Activated CD4-positive, alpha-beta memory T cell treated with anti-CD3 and anti-CD28 coated beads, Interleukin-2, amount 10 ng/mL, durations not matched to agents 7 days and 5 days (primary cell): Measurements from ENCODE around the gene SART1. TPM values are rescaled to one million over a fixed set of nuclear protein-coding genes. Genes with fewer than 3 reads are reported as not detected.
"Not testable (repeated sequence)": the region's sequence is repeated elsewhere in the genome, so short reads cannot be mapped to it uniquely, and the experiment has no call there.

Experiments
- CTCF ChIA-PET: fragments of 350-600 bp; sonication (Branson Sonifier 250); formaldehyde crosslinking; loops from one replicate; lab custom pipeline; 2021; ENCODE audit warnings: antibody characterized with exemption, inconsistent platforms; lab: Charles Lee
- POLR2A ChIA-PET: fragments of 350-600 bp; sonication (Branson Sonifier 250); formaldehyde crosslinking; loops from one replicate; lab custom pipeline; 2021; ENCODE audit warnings: antibody characterized with exemption; lab: Charles Lee
- DNase-seq: peaks from one replicate; pipeline ENCODE4 v3.0.0-alpha.2; 2020
- H3K27ac Mint-ChIP-seq: one replicate; pipeline ENCODE4 v1.8.0; 2021; ENCODE audit warnings: mild to moderate bottlenecking, mixed read lengths
- H3K27me3 Mint-ChIP-seq: one replicate; pipeline ENCODE4 v1.8.0; 2021; ENCODE audit warnings: mixed read lengths
- H3K36me3 Mint-ChIP-seq: one replicate; pipeline ENCODE4 v1.8.0; 2021; ENCODE audit warnings: low read depth, mixed read lengths
- H3K4me1 Mint-ChIP-seq: one replicate; pipeline ENCODE4 v1.8.0; 2021; ENCODE audit warnings: mixed read lengths
- H3K4me3 Mint-ChIP-seq: one replicate; pipeline ENCODE4 v1.8.0; 2021; ENCODE audit warnings: mild to moderate bottlenecking, mixed read lengths
- H3K9me3 Mint-ChIP-seq: one replicate; pipeline ENCODE4 v1.8.0; 2021; ENCODE audit warnings: mixed read lengths
- total RNA-seq, 2 experiments: library from RNA; stranded (reverse); gene quantifications; one replicate each; pipeline ENCODE4 v1.2.3, GENCODE V29; 2021

Gene SART1
- total RNA-seq, 2 experiments from 2014 or later, result 59.5 to 61.5 TPM

- CTCF ChIA-PET, result interaction anchor here (0.9 to 1.9 kb wide), 2 partner anchors 15 to 53 kb away, joined by 3 to 7 read pairs; no protein-coding TSS in a partner anchor
- DNase-seq, result no peak
- H3K36me3 Mint-ChIP-seq, result no peaks in the 10 kb centered on the region
- no peak overlapping the region for H3K4me3 Mint-ChIP-seq
- POLR2A ChIA-PET, result interaction anchor here (0.9 to 1.9 kb wide), 4 partner anchors 9 to 47 kb away, joined by 4 to 6 read pairs (median 4); no protein-coding TSS in a partner anchor
- peaks cover 8% of the 10 kb centered on the region for H3K4me1 Mint-ChIP-seq
- peaks cover 11% of the 10 kb centered on the region for H3K27me3 Mint-ChIP-seq
- no peaks in the 10 kb centered on the region for H3K9me3 Mint-ChIP-seq
- no peak overlapping the region for H3K27ac Mint-ChIP-seq
These were observed 23.8 kb upstream of the SART1 start for GRCh38 chr11:65937766-65938165.

- Mint-ChIP-seq H3K27ac (no peak overlapping the region), H3K27me3 (peaks cover 8% of the 10 kb centered on the region)
These were observed 19.7 kb upstream of the SART1 start for GRCh38 chr11:65941720-65942310.

DNA sequence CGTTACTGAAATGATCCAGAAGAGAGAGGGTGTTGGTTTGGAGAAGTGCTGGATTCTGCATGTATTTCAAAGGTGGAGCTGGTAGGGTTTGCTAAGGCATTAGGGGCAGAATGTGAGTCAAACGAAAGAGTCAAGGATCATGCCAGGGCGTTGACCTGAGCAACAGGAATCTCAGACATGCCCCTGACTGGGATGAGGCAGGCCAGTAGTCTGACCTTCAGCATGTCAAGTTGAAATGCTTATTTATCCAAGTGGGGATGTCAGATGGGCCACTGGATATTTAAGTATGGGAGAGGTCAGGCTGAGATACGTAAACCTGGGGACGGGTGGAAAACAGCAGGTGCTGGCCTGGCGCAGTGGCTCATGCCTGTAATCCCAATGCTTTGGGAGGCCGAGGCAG lies 19.0 kb upstream of the SART1 start:
- Mint-ChIP-seq H3K4me1 (peaks cover 8% of the 10 kb centered on the region), H3K36me3 (no peaks in the 10 kb centered on the region), H3K9me3 (no peaks in the 10 kb centered on the region), H3K27me3 (peaks cover 4% of the 10 kb centered on the region), H3K27ac (no peak overlapping the region), H3K4me3 (no peak overlapping the region)
- ChIA-PET POLR2A (no interaction called here), CTCF (interaction anchor here (1.2 kb wide), 1 partner anchor 15 kb away, joined by 3 read pairs; no protein-coding TSS in a partner anchor)
- DNase-seq, result no peak

More at GRCh38 chr11:65941720-65942310, 19.7 kb upstream of the SART1 start:
- no peak overlapping the region for H3K4me3 Mint-ChIP-seq
- H3K36me3 Mint-ChIP-seq, result no peaks in the 10 kb centered on the region
- no peak for DNase-seq
- CTCF ChIA-PET, result no interaction called here
- no peaks in the 10 kb centered on the region for H3K9me3 Mint-ChIP-seq
- H3K4me1 Mint-ChIP-seq, result peaks cover 8% of the 10 kb centered on the region
- POLR2A ChIA-PET, result no interaction called here

DNA sequence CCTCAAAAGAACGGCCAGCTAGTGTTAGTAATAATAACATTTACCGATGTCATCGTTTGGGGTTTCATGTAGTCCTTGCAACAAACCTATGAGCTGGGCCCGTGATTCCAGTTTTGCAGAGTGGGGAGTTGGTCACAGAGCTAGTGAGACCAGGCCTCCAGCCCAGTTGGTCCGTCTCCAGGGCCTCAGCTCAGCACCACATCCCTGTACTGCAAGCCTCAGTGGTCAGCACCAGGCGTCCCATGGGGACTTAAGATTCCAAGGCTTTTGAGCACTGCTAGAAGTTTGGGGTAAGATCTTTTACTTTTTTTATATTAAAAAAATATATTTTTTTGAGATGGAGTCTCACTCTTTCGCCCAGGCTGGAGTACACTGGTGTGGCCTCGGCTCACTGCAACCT lies 17.3 kb upstream of the SART1 start:
- Mint-ChIP-seq H3K27me3 (peaks cover 6% of the 10 kb centered on the region), H3K4me3 (no peak overlapping the region), H3K27ac (no peak overlapping the region), H3K4me1 (peaks cover 8% of the 10 kb centered on the region), H3K9me3 (no peaks in the 10 kb centered on the region), H3K36me3 (no peaks in the 10 kb centered on the region)
- no peak for DNase-seq
- ChIA-PET POLR2A (no interaction called here), CTCF (no interaction called here)

- ChIA-PET POLR2A (no interaction called here), CTCF (no interaction called here)
These were observed 16.8 kb upstream of the SART1 start for GRCh38 chr11:65944767-65945166.

GRCh38 chr11:65945430-65945911 lies 16.1 kb upstream of the SART1 start, which contains the start of gene TSGA10IP:
TSS of gene TSGA10IP (plus strand) at chr11:65945480. CDS start at chr11:65945676, 196 bp downstream.
- DNase-seq, result no peak
- H3K36me3 Mint-ChIP-seq, result no peaks in the 10 kb centered on the region
- no peak within 1 kb of the TSS for H3K4me3 Mint-ChIP-seq
- POLR2A ChIA-PET, result interaction anchor here (1.2 kb wide), 1 partner anchor 15 kb away, joined by 3 read pairs; no protein-coding TSS in a partner anchor
- H3K9me3 Mint-ChIP-seq, result no peaks in the 10 kb centered on the region
- peaks cover 8% of the 10 kb centered on the region for H3K4me1 Mint-ChIP-seq
- H3K27me3 Mint-ChIP-seq, result peaks cover 4% of the 10 kb centered on the region
- H3K27ac Mint-ChIP-seq, result no peak within 1 kb of the TSS
- CTCF ChIA-PET, result no interaction called here

More at GRCh38 chr11:65944767-65945166, 16.8 kb upstream of the SART1 start:
- DNase-seq, result no peak
- no peak overlapping the region for H3K27ac Mint-ChIP-seq
- H3K4me3 Mint-ChIP-seq, result no peak overlapping the region
- peaks cover 6% of the 10 kb centered on the region for H3K27me3 Mint-ChIP-seq
- peaks cover 8% of the 10 kb centered on the region for H3K4me1 Mint-ChIP-seq
- no peaks in the 10 kb centered on the region for H3K9me3 Mint-ChIP-seq
- no peaks in the 10 kb centered on the region for H3K36me3 Mint-ChIP-seq

GRCh38 chr11:65945941-65946558 lies 15.5 kb upstream of the SART1 start:
- Mint-ChIP-seq H3K36me3 (no peaks in the 10 kb centered on the region), H3K27me3 (peaks cover 4% of the 10 kb centered on the region), H3K4me3 (no peak overlapping the region), H3K27ac (no peak overlapping the region), H3K9me3 (no peaks in the 10 kb centered on the region), H3K4me1 (peaks cover 7% of the 10 kb centered on the region)
- no peak for DNase-seq
- ChIA-PET POLR2A (interaction anchor here (1.2 kb wide), 1 partner anchor 16 kb away, joined by 3 read pairs; no protein-coding TSS in a partner anchor), CTCF (no interaction called here)

- Mint-ChIP-seq H3K4me3 (no peak overlapping the region), H3K4me1 (peaks cover under 1% of the 10 kb centered on the region), H3K36me3 (no peaks in the 10 kb centered on the region), H3K9me3 (no peaks in the 10 kb centered on the region), H3K27ac (no peak overlapping the region), H3K27me3 (peaks cover 4% of the 10 kb centered on the region)
- POLR2A ChIA-PET, result interaction anchor here (1.2 kb wide), 1 partner anchor 16 kb away, joined by 3 read pairs; no protein-coding TSS in a partner anchor
- DNase-seq, result no peak
- CTCF ChIA-PET, result no interaction called here
These were observed 14.9 kb upstream of the SART1 start for GRCh38 chr11:65946655-65947054.

DNA sequence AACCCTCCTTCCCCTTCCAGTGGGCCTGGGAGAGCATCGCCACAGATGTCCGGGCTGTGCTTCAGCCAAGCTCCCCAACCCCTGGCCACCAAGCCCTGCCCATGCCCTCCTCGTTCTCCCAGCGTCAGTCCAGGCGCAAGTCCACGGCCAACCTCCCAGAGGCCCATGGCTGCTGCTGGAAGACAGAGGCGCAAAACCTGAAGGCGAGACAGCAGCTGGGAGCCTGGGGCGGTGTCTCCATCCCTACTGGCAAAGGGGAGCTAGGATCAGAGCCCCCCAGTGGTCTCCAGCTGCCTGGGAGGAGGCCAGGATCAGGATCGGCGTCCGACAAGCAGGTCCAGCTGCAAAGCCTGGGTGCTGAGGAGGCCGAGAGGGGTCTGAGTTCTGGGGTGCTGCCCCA lies 14.4 kb upstream of the SART1 start:
- no peak overlapping the region for H3K27ac Mint-ChIP-seq

DNA sequence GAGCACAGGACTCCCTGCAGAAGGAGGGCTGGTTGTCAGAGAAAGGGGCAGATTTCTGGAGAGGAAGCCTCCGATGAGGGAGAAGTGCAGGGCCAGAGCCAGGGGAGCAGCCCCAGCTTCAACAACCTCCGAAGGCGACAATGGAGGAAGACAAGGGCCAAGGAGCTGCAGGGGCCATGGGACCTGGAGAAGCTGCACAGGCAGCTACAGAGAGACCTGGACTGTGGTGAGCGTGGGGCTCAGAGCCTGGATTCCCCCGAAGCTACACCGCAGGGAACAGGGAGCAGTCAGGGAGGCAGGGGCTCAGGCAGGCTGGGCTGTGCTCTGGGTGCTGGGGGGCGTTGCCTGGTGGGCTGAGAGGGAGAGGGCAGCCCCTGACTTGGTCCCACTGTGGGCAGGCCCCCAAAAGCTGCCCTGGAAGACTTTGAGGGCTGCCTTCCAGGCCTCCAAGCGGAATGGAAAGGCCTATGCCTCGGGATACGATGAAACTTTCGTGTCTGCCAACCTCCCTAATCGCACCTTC lies 13.9 kb upstream of the SART1 start:
- Mint-ChIP-seq H3K4me3 (no peak overlapping the region), H3K27ac (no peak overlapping the region), H3K9me3 (no peaks in the 10 kb centered on the region), H3K36me3 (no peaks in the 10 kb centered on the region), H3K4me1 (no peaks in the 10 kb centered on the region), H3K27me3 (peaks cover 7% of the 10 kb centered on the region)
- ChIA-PET CTCF (no interaction called here), POLR2A (interaction anchor here (0.6 to 0.8 kb wide), 2 partner anchors 9 to 15 kb away, joined by 3 read pairs; no protein-coding TSS in a partner anchor)
- DNase-seq, result no peak

More for the DNA sequence above, 14.4 kb upstream of the SART1 start:
- Mint-ChIP-seq H3K27me3 (peaks cover 6% of the 10 kb centered on the region), H3K36me3 (no peaks in the 10 kb centered on the region), H3K9me3 (no peaks in the 10 kb centered on the region), H3K4me1 (no peaks in the 10 kb centered on the region), H3K4me3 (no peak overlapping the region)
- ChIA-PET POLR2A (interaction anchor here (0.6 to 0.8 kb wide), 2 partner anchors 9 to 15 kb away, joined by 3 read pairs; no protein-coding TSS in a partner anchor), CTCF (no interaction called here)
- DNase-seq, result no peak

GRCh38 chr11:65950711-65951110 lies 10.8 kb upstream of the SART1 start:
- H3K9me3 Mint-ChIP-seq, H3K27me3 Mint-ChIP-seq, DNase-seq, H3K4me3 Mint-ChIP-seq, H3K27ac Mint-ChIP-seq, H3K4me1 Mint-ChIP-seq, H3K36me3 Mint-ChIP-seq, CTCF ChIA-PET: not testable (repeated sequence)
- POLR2A ChIA-PET, result interaction anchor here (1.2 kb wide), 1 partner anchor 59 kb away, joined by 3 read pairs; no protein-coding TSS in a partner anchor

DNA sequence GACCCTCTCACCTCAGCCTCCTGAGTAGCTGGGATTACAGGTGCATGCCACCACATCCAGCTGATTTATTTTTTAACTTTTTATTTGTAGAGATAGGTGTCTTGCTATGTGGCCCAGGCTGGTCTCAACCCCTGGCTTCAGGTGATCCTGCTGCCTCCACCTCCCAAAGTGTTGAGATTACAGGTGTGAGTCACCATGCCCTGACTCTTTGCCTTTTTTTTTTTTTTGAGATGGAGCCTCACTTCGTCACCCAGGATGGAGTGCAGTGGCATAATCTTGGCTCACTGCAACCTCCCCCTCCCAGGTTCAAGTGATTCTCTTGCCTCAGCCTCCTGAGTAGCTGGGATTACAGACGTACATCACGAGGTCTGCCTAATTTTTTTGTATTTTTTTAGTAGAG lies 9.9 kb upstream of the SART1 start:
- H3K27ac Mint-ChIP-seq, H3K9me3 Mint-ChIP-seq, DNase-seq, H3K4me3 Mint-ChIP-seq, H3K4me1 Mint-ChIP-seq, H3K36me3 Mint-ChIP-seq, H3K27me3 Mint-ChIP-seq: not testable (repeated sequence)
- CTCF ChIA-PET, result interaction anchor here (0.6 kb wide), 1 partner anchor 63 kb away, joined by 3 read pairs; no protein-coding TSS in a partner anchor
- POLR2A ChIA-PET, result interaction anchor here (1.2 kb wide), 1 partner anchor 60 kb away, joined by 3 read pairs; no protein-coding TSS in a partner anchor

DNA sequence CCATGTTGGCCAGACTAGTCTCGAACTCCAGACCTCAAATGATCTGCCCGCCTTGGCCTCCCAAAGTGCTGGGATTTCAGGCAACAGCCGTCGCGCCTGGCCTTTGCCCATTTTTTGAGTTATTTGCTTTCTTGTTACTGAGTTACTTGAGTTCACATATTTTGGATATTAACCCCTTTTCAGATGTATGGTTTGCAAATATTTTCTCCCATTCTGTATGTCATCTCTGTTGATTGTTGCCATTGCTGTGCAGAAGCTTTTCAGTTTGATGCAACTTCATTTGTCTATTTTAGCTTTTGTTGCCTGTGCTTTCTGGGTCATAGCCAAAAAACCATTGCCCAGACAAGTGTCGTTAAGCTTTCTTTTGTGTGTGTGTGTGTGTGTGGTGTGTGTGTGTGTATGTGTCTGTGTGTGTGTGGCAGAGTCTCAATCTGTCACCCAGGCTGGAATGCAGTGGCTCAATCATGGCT lies 9.4 kb upstream of the SART1 start:
- POLR2A ChIA-PET, result no interaction called here
- no peaks in the 10 kb centered on the region for H3K9me3 Mint-ChIP-seq
- peaks cover 7% of the 10 kb centered on the region for H3K4me1 Mint-ChIP-seq
- CTCF ChIA-PET, result interaction anchor here (0.6 kb wide), 1 partner anchor 63 kb away, joined by 3 read pairs; no protein-coding TSS in a partner anchor
- H3K27ac Mint-ChIP-seq, result no peak overlapping the region
- DNase-seq, result no peak
- peaks cover 7% of the 10 kb centered on the region for H3K27me3 Mint-ChIP-seq
- no peaks in the 10 kb centered on the region for H3K36me3 Mint-ChIP-seq
- no peak overlapping the region for H3K4me3 Mint-ChIP-seq
